HepG2 (cell line): Measurements from ENCODE around the gene SEMA3F. TPM values are rescaled to one million over a fixed set of nuclear protein-coding genes. Genes with fewer than 3 reads are reported as not detected.

Source experiments
- ARNT2 ChIP-seq: sonication (generic); formaldehyde crosslinking; IDR thresholded peaks from 2 replicates; pipeline ENCODE4 v1.8.0; 2022; ENCODE audit warnings: mild to moderate bottlenecking, low read depth, missing genetic modification reagents, moderate library complexity
- ATAD3A ChIP-seq: sonication (generic); formaldehyde crosslinking; IDR thresholded peaks from 2 replicates; pipeline ENCODE4 v1.4.0; 2020; ENCODE audit warnings: missing genetic modification reagents
- ETV6 ChIP-seq: sonication (generic); formaldehyde crosslinking; conservative IDR thresholded peaks from 2 replicates; pipeline ENCODE4 v1.4.0; 2020; ENCODE audit warnings: missing genetic modification reagents
- HHEX ChIP-seq: IDR thresholded peaks from 2 replicates; pipeline ENCODE4 v1.6.1; 2016; ENCODE audit warnings: control low read depth
- KIAA2018 ChIP-seq: sonication (generic); formaldehyde crosslinking; IDR thresholded peaks from 2 replicates; pipeline ENCODE4 v1.5.0; 2020; ENCODE audit warnings: mild to moderate bottlenecking, missing genetic modification reagents, borderline replicate concordance
- NFKBIZ ChIP-seq: IDR thresholded peaks from 2 replicates; pipeline ENCODE4 v1.6.1; 2018; ENCODE audit warnings: missing genetic modification reagents, missing compliant biosample characterization
- PRMT3 ChIP-seq: sonication (generic); formaldehyde crosslinking; IDR thresholded peaks from 2 replicates; pipeline ENCODE4 v1.8.1; 2022; ENCODE audit warnings: low read depth, mild to moderate bottlenecking, moderate library complexity, missing genetic modification reagents, borderline replicate concordance
- SMAD3 ChIP-seq: sonication (generic); formaldehyde crosslinking; IDR thresholded peaks from 2 replicates; pipeline ENCODE4 v1.4.0; 2020; ENCODE audit warnings: missing genetic modification reagents
- TOE1 ChIP-seq: sonication (generic); formaldehyde crosslinking; IDR thresholded peaks from 2 replicates; pipeline ENCODE4 v1.4.0; 2020; ENCODE audit warnings: mild to moderate bottlenecking, missing genetic modification reagents
- ZNF407 ChIP-seq: sonication (generic); formaldehyde crosslinking; IDR thresholded peaks from one replicate; pipeline ENCODE4 v1.5.1; 2020; ENCODE audit warnings: mild to moderate bottlenecking, missing genetic modification reagents; ENCODE audit errors: not compliant biosample characterization
- ZNF546 ChIP-seq: sonication (generic); formaldehyde crosslinking; conservative IDR thresholded peaks from 2 replicates; pipeline ENCODE4 v1.8.1; 2023; ENCODE audit warnings: mild to moderate bottlenecking, missing genetic modification reagents
- ZNF569 ChIP-seq: sonication (generic); formaldehyde crosslinking; IDR thresholded peaks from 2 replicates; pipeline ENCODE4 v1.5.0; 2020; ENCODE audit warnings: mild to moderate bottlenecking, missing genetic modification reagents, moderate library complexity, borderline replicate concordance
- polyA plus RNA-seq, 8 experiments: library from polyadenylated mRNA; depleted of rRNA in 3 of 8; stranded (reverse) in 7 of 8; unstranded in 1 of 8; fragments of >200 nt; fragmentation: Illumina TruSeq in 4 of 8; extraction: Trizol in 4 of 8; gene quantifications; 2 replicates each; pipeline versions ENCODE4 v1.2.1 to v1.2.3, GENCODE V29; 2011 to 2016; ENCODE audit warnings: low read depth in 4 of 8, missing spikeins in 1 of 8, mixed read lengths in 1 of 8; ENCODE audit not compliant: insufficient read depth in 1 of 8
- total RNA-seq, 5 experiments: library from RNA; depleted of rRNA; stranded (reverse); fragments of >200 nt; fragmentation: Illumina TruSeq; extraction: Trizol; gene quantifications; 2 replicates each; pipeline ENCODE4 v1.2.3, GENCODE V29; 2016; ENCODE audit warnings: low read depth in 1 of 5

The SEMA3F gene
- total and polyA plus RNA-seq, 2 of the 13 experiments (the other 11 are each of a cell fraction or from before 2014, with no cell fraction given) = 7.6 to 17.2 TPM

GRCh38 chr3:50210510-50211367 lies 55.6 kb downstream of the SEMA3F start (continued):
- TF ChIP-seq KIAA2018 (no peak), HHEX (CRISPR knock-in tag) (peak; percentile 71), ZNF546 (CRISPR knock-in tag) (no peak), SMAD3 (CRISPR knock-in tag) (0 out of 2 replicates have a peak, but pooled peaks have one; percentile 52), ZNF569 (no peak), NFKBIZ (CRISPR knock-in tag) (0 out of 2 replicates have a peak, but pooled peaks have one; percentile 24), ZNF407 (CRISPR knock-in tag) (peak; percentile 72), ARNT2 (0 out of 2 replicates have a peak, but pooled peaks have one; percentile 43), PRMT3 (CRISPR knock-in tag) (0 out of 2 replicates have a peak, but pooled peaks have one; percentile 21), TOE1 (CRISPR knock-in tag) (no peak), ETV6 (CRISPR knock-in tag) (no peak), ATAD3A (CRISPR knock-in tag) (no peak)
